Breast epithelium (tissue), 4 donors: ENCODE results near the gene ZNF236. TPM values are rescaled to one million over a fixed set of nuclear protein-coding genes. Genes with fewer than 3 reads are reported as not detected.

Source experiments
- DNase-seq, 2 donors: peaks; one replicate each; pipeline ENCODE4 v3.0.0-alpha.2; 2019; ENCODE audit warnings: low spot score in 2 of 2
- H3K27ac ChIP-seq, 2 donors: fragments of 200-600 bp; sonication (generic) in 1 of 2; one replicate each; pipeline ENCODE4 v1.5.1; 2016 to 2019; ENCODE audit warnings: mild to moderate bottlenecking in 1 of 2
- H3K27me3 ChIP-seq, 2 donors: fragments of 200-600 bp; sonication (generic) in 1 of 2; one replicate each; pipeline versions ENCODE4 v1.5.1 to v1.6.0; 2017 to 2019; ENCODE audit warnings: control low read depth in 1 of 2, mild to moderate bottlenecking in 1 of 2
- H3K36me3 ChIP-seq: fragments of 200-600 bp; one replicate; pipeline ENCODE4 v1.5.1; 2019
- H3K4me1 ChIP-seq, 2 donors: fragments of 200-600 bp; sonication (generic); one replicate each; pipeline ENCODE4 v1.5.1; 2016 to 2019; ENCODE audit warnings: control low read depth in 1 of 2
- H3K4me3 ChIP-seq, 3 donors: fragments of 200-600 bp; sonication (generic); 1 replicate in 2 of 3; 2 replicates in 1 of 3; pipeline ENCODE4 v1.5.1; 2016 to 2019; ENCODE audit warnings: mild to moderate bottlenecking in 3 of 3, moderate library complexity in 2 of 3
- H3K9me3 ChIP-seq, 2 donors: fragments of 200-600 bp; sonication (generic) in 1 of 2; one replicate each; pipeline ENCODE4 v1.5.1; 2016 to 2019; ENCODE audit warnings: control low read depth in 1 of 2
- CTCF ChIP-seq, 3 donors: fragments of 450-650 bp; IDR thresholded peaks; one replicate each; pipeline ENCODE4 v1.5.1; 2016 to 2017; ENCODE audit warnings: antibody characterized with exemption in 3 of 3, mild to moderate bottlenecking in 3 of 3, moderate library complexity in 3 of 3
- POLR2A ChIP-seq: fragments of 450-650 bp; IDR thresholded peaks from one replicate; pipeline ENCODE4 v1.6.1; 2016; ENCODE audit warnings: antibody characterized with exemption, mild to moderate bottlenecking, moderate library complexity
- POLR2AphosphoS5 ChIP-seq, 3 donors: sonication (generic); formaldehyde crosslinking; IDR thresholded peaks; one replicate each; pipeline ENCODE4 v1.6.1; 2017; ENCODE audit warnings: antibody characterized with exemption in 3 of 3
- intact Hi-C: fragments of 100-400 bp; cut with DNase I; formaldehyde crosslinking; loops from one replicate; pipeline ENCODE4 v1.15.1; 2023; ENCODE audit warnings: low total_unique reads
- total RNA-seq, 3 donors: library from RNA; depleted of rRNA; stranded (reverse); fragments of >200 nt; gene quantifications; one replicate each; pipeline ENCODE4 v1.1.0, GENCODE V29; 2016

ZNF236 gene
- total RNA-seq, 3 donors from 2014 or later: 12.3 to 28.2 (median 27.1) TPM

- Histone ChIP-seq H3K9me3 (no peaks in the 10 kb centered on the region), H3K4me1 (no peaks in the 10 kb centered on the region), H3K27ac (no peak overlapping the region), H3K4me3 (no peak overlapping the region), H3K36me3 (no peaks in the 10 kb centered on the region), H3K27me3 (no peaks in the 10 kb centered on the region)
- intact Hi-C loops: no loop called here
- TF ChIP-seq CTCF (IDR thresholded peaks at IDR 0.05): no peak
- no peak for TF ChIP-seq POLR2A
- no peak for TF ChIP-seq POLR2AphosphoS5 (IDR thresholded peaks at IDR 0.05)
- DNase-seq: no peak
Observed at GRCh38 chr18:76844742-76845477, 22.6 kb downstream of the ZNF236 start.

GRCh38 chr18:76846217-76846616 is 23.9 kb downstream of the ZNF236 start:
- no peak for DNase-seq
- H3K36me3 ChIP-seq: no peaks in the 10 kb centered on the region
- H3K27ac ChIP-seq: no peak overlapping the region
- intact Hi-C loops: no loop called here
- H3K27me3 ChIP-seq: no peaks in the 10 kb centered on the region
- no peaks in the 10 kb centered on the region for H3K9me3 ChIP-seq
- TF ChIP-seq POLR2AphosphoS5 (IDR thresholded peaks at IDR 0.05): no peak
- TF ChIP-seq CTCF (IDR thresholded peaks at IDR 0.05): no peak
- no peak for TF ChIP-seq POLR2A
- H3K4me1 ChIP-seq: no peaks in the 10 kb centered on the region
- no peak overlapping the region for H3K4me3 ChIP-seq

- H3K4me3 ChIP-seq: no peak overlapping the region
- intact Hi-C loops: no loop called here
- no peak for DNase-seq
- TF ChIP-seq CTCF (IDR thresholded peaks at IDR 0.05) (no peak), POLR2AphosphoS5 (IDR thresholded peaks at IDR 0.05) (no peak), POLR2A (no peak)
- no peaks in the 10 kb centered on the region for H3K27me3 ChIP-seq
- no peaks in the 10 kb centered on the region for H3K4me1 ChIP-seq
- H3K27ac ChIP-seq: no peak overlapping the region
- no peaks in the 10 kb centered on the region for H3K36me3 ChIP-seq
- H3K9me3 ChIP-seq: no peaks in the 10 kb centered on the region
Observed at GRCh38 chr18:76847916-76848315, 25.6 kb downstream of the ZNF236 start.

- Histone ChIP-seq H3K36me3 (no peaks in the 10 kb centered on the region), H3K27ac (no peak overlapping the region), H3K4me1 (no peaks in the 10 kb centered on the region), H3K4me3 (no peak overlapping the region), H3K27me3 (no peaks in the 10 kb centered on the region), H3K9me3 (no peaks in the 10 kb centered on the region)
- no peak for DNase-seq
- intact Hi-C loops: no loop called here
- TF ChIP-seq CTCF (IDR thresholded peaks at IDR 0.05): no peak
- TF ChIP-seq POLR2AphosphoS5 (IDR thresholded peaks at IDR 0.05): no peak
- TF ChIP-seq POLR2A: no peak
Observed at GRCh38 chr18:76850112-76850511, 27.8 kb downstream of the ZNF236 start.

GRCh38 chr18:76855594-76855993 is 33.2 kb downstream of the ZNF236 start:
- DNase-seq: no peak
- Histone ChIP-seq H3K9me3 (no peaks in the 10 kb centered on the region), H3K4me1 (no peaks in the 10 kb centered on the region), H3K27ac (no peak overlapping the region), H3K4me3 (no peak overlapping the region), H3K36me3 (no peaks in the 10 kb centered on the region), H3K27me3 (no peaks in the 10 kb centered on the region)
- TF ChIP-seq CTCF (IDR thresholded peaks at IDR 0.05) (no peak), POLR2A (no peak), POLR2AphosphoS5 (IDR thresholded peaks at IDR 0.05) (no peak)
- intact Hi-C loops: no loop called here
